ENCODE measurements around the gene CREBZF.
A peak's percentile ranks its signal among the peaks of the same experiment; 100 is the strongest.

The CREBZF gene, protein sequence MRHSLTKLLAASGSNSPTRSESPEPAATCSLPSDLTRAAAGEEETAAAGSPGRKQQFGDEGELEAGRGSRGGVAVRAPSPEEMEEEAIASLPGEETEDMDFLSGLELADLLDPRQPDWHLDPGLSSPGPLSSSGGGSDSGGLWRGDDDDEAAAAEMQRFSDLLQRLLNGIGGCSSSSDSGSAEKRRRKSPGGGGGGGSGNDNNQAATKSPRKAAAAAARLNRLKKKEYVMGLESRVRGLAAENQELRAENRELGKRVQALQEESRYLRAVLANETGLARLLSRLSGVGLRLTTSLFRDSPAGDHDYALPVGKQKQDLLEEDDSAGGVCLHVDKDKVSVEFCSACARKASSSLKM

DNA sequence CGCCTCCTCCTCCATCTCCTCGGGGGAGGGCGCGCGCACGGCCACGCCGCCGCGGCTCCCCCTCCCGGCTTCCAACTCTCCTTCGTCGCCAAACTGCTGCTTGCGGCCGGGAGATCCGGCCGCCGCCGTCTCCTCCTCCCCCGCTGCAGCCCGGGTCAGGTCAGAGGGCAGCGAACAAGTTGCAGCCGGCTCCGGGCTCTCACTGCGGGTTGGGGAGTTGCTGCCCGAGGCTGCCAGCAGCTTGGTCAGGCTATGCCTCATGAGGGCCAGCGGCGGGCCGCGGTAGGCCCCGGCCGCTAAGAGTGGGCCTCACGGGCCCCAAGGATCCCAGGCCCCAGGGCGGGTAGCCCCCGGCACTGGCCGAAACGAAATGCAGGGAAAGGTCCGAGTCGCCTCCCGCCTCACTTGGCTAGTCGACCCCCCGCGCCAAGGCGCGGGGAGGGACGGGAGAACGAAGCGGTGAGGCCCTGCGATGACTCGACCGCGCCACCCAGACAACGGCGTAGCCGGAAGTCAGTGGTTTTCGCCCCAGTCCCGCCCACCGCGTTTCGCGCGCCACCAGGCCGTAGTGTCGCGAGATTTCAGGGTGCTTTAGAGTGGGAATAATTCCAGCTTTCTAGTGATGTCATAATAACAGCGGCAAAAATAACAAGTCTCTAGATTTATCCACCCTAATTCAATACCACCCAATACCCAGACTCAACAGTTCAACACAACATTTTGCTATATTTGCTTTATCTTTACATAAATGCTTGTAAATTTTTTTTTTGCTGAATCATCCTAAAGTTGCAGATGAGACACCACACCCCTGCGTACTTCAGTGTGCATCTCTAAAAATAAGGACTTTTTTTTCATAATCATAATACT, at the start of gene CREBZF:
CREBZF (minus strand) TSS at position 515 of the 867 bp plus-strand sequence; CDS start at position 261, 254 bp downstream.
- TF ChIP-seq RAD21 (IDR thresholded peaks at IDR 0.05; ENCODE audit: low read depth) (no peak), TAF1 (IDR thresholded peaks at IDR 0.05; ENCODE audit: low read depth) (peak; percentile 83), NFIC (IDR thresholded peaks at IDR 0.05) (no peak; the same call in 1 of the 2 replicates), CEBPB (IDR thresholded peaks at IDR 0.05) (no peak), EGR1 (IDR thresholded peaks at IDR 0.05) (0 out of 2 replicates have a peak, but pooled peaks have one; percentile 16), EP300 (IDR thresholded peaks at IDR 0.05; ENCODE audit: borderline replicate concordance) (no peak), CREB1 (IDR thresholded peaks at IDR 0.05; ENCODE audit: low read depth) (peak; percentile 17; the same call in 1 of the 2 replicates), FOXM1 (IDR thresholded peaks at IDR 0.05; ENCODE audit: borderline replicate concordance, low read depth) (no peak), YY1 (IDR thresholded peaks at IDR 0.05; ENCODE audit: low read depth) (peak; percentile 25; the same call in 1 of the 2 replicates), ZBTB7A (IDR thresholded peaks at IDR 0.05; ENCODE audit: low read depth) (no peak), TEAD4 (IDR thresholded peaks at IDR 0.05) (no peak), TCF12 (IDR thresholded peaks at IDR 0.05; ENCODE audit: low read depth) (peak; percentile 38; the same call in 1 of the 2 replicates)
- TF ChIP-seq, protein P1, sequence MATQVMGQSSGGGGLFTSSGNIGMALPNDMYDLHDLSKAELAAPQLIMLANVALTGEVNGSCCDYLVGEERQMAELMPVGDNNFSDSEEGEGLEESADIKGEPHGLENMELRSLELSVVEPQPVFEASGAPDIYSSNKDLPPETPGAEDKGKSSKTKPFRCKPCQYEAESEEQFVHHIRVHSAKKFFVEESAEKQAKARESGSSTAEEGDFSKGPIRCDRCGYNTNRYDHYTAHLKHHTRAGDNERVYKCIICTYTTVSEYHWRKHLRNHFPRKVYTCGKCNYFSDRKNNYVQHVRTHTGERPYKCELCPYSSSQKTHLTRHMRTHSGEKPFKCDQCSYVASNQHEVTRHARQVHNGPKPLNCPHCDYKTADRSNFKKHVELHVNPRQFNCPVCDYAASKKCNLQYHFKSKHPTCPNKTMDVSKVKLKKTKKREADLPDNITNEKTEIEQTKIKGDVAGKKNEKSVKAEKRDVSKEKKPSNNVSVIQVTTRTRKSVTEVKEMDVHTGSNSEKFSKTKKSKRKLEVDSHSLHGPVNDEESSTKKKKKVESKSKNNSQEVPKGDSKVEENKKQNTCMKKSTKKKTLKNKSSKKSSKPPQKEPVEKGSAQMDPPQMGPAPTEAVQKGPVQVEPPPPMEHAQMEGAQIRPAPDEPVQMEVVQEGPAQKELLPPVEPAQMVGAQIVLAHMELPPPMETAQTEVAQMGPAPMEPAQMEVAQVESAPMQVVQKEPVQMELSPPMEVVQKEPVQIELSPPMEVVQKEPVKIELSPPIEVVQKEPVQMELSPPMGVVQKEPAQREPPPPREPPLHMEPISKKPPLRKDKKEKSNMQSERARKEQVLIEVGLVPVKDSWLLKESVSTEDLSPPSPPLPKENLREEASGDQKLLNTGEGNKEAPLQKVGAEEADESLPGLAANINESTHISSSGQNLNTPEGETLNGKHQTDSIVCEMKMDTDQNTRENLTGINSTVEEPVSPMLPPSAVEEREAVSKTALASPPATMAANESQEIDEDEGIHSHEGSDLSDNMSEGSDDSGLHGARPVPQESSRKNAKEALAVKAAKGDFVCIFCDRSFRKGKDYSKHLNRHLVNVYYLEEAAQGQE (IDR thresholded peaks at IDR 0.05; ENCODE audit: low read depth), result no peak
- TF ChIP-seq, protein P2, sequence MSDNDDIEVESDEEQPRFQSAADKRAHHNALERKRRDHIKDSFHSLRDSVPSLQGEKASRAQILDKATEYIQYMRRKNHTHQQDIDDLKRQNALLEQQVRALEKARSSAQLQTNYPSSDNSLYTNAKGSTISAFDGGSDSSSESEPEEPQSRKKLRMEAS (IDR thresholded peaks at IDR 0.05), result no peak; the same call in 1 of the 2 replicates
- TF ChIP-seq, protein P3, sequence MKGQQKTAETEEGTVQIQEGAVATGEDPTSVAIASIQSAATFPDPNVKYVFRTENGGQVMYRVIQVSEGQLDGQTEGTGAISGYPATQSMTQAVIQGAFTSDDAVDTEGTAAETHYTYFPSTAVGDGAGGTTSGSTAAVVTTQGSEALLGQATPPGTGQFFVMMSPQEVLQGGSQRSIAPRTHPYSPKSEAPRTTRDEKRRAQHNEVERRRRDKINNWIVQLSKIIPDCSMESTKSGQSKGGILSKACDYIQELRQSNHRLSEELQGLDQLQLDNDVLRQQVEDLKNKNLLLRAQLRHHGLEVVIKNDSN (IDR thresholded peaks at IDR 0.05), result no peak

DNA sequence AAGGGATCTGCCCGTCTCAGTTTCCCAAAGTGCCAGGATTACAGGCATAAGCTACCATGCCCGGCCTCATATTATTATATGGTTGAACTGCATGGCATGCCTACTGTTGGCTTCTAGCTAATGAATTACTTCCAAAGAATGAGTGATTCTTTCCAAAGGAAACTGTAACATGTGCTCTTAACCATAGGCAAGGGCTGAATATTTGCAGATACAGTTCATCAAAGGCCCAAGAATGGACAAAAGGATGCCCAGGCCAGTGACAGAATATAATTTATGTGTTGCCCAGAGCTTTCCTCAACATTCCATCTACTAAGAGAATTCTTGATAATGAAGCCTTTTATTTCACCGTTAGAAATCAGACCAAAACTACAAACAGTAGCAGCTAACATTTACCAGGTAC, 48.0 kb upstream of the CREBZF start:
- TF ChIP-seq RAD21 (IDR thresholded peaks at IDR 0.05; ENCODE audit: low read depth) (no peak), CEBPB (IDR thresholded peaks at IDR 0.05) (no peak), YY1 (IDR thresholded peaks at IDR 0.05; ENCODE audit: low read depth) (no peak), EGR1 (IDR thresholded peaks at IDR 0.05) (no peak), TAF1 (IDR thresholded peaks at IDR 0.05; ENCODE audit: low read depth) (no peak), TEAD4 (IDR thresholded peaks at IDR 0.05) (no peak), ZBTB7A (IDR thresholded peaks at IDR 0.05; ENCODE audit: low read depth) (no peak), NFIC (IDR thresholded peaks at IDR 0.05) (no peak), TCF12 (IDR thresholded peaks at IDR 0.05; ENCODE audit: low read depth) (no peak), FOXM1 (IDR thresholded peaks at IDR 0.05; ENCODE audit: borderline replicate concordance, low read depth) (no peak), CREB1 (IDR thresholded peaks at IDR 0.05; ENCODE audit: low read depth) (no peak), EP300 (IDR thresholded peaks at IDR 0.05; ENCODE audit: borderline replicate concordance) (no peak)
- TF ChIP-seq, protein P3 (IDR thresholded peaks at IDR 0.05), result no peak
- TF ChIP-seq, protein P1 (IDR thresholded peaks at IDR 0.05; ENCODE audit: low read depth), result no peak
- TF ChIP-seq, protein P2 (IDR thresholded peaks at IDR 0.05), result no peak

DNA sequence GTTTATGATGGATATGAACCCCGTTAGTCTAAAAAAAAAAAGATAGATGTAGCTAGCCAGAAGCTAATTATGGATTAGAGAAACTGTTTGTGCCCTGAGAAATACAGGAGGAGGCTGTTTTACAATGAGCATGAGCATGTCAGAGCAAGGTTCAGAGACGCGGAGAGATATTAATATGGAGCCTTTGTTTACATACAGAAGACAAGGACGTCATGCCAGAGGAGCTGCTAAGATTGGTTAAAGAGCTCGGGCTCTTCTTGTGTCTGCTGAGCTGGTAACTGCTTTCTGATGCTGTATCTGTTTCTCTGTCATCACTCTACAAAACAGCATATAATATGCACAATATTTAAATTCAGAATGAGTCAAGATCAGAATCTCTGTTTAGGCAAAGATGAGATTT, 46.0 kb upstream of the CREBZF start:
- TF ChIP-seq, protein P2 (IDR thresholded peaks at IDR 0.05), result no peak
- TF ChIP-seq FOXM1 (IDR thresholded peaks at IDR 0.05; ENCODE audit: borderline replicate concordance, low read depth), result no peak
- no peak for TF ChIP-seq EGR1 (IDR thresholded peaks at IDR 0.05)

DNA sequence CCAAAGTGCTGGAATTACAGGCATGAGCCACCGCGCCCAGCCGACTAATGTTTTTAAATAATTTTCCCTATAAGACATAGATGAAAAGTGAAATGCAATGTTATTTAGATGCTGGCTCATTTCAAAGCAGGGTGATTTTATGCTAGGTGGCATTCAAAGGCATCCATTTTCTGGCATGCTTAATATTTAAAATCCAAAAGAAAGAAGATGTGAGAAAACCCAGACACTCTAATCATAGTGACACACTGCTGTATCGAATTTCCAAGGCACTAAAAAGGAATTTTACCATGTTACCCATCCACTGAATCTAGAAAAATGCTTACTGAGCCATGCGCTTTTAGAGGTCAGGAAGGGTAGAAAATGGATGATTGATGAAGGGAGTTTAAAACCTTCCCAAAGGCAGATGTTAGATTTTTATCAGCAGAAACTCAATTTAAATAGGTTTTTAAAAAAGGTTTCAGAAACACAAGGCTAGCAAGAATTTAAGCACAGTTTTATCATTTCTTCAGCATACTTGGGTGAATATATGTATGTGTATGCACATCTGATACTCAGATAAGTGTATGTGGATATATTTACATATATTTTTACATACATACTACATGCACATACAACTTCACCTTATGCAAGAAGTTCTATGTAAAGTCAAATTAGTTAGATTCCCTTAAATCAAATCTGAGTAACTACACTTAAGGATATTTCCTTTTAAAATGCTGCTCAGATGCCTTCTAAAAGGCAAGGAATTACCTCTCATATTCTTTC, 45.2 kb upstream of the CREBZF start:
- TF ChIP-seq FOXM1 (IDR thresholded peaks at IDR 0.05; ENCODE audit: borderline replicate concordance, low read depth), result no peak
- no peak for TF ChIP-seq CREB1 (IDR thresholded peaks at IDR 0.05; ENCODE audit: low read depth)
- TF ChIP-seq, protein P1 (IDR thresholded peaks at IDR 0.05; ENCODE audit: low read depth), result no peak
- TF ChIP-seq, protein P2 (IDR thresholded peaks at IDR 0.05), result no peak
- no peak for TF ChIP-seq TCF12 (IDR thresholded peaks at IDR 0.05; ENCODE audit: low read depth)
- TF ChIP-seq, protein P3 (IDR thresholded peaks at IDR 0.05), result no peak

Data from Ishikawa (cell line).